Measurements from ENCODE around the gene MEGF9. TPM values are rescaled to one million over a fixed set of nuclear protein-coding genes. Genes with fewer than 3 reads are reported as not detected.

The MEGF9 gene
- total RNA-seq, 1 donor from 2014 or later: 4.7 TPM

DNA sequence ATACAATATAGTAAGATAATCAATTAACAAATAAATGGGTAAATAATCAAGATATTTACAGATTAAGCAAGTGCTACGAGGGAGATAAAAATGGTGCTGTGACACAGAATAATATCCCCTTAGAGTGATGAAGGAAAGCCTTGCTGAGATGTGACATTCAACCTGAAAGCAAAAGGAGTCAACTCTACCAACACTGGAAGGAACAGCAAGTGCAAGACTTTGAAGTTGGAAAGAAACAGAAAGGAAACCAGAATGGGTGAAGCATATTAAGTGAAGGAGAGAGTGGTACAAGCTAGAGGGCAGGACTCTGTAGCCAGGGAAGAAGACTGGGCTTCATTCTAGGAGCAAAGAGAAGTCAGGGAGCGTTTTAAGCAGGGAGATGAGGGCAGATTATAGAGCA is 12.2 kb upstream of the MEGF9 start:
- H3K4me3 ChIP-seq (ENCODE audit: low read depth, low read length): no peak overlapping the region
- TF ChIP-seq, protein P1, sequence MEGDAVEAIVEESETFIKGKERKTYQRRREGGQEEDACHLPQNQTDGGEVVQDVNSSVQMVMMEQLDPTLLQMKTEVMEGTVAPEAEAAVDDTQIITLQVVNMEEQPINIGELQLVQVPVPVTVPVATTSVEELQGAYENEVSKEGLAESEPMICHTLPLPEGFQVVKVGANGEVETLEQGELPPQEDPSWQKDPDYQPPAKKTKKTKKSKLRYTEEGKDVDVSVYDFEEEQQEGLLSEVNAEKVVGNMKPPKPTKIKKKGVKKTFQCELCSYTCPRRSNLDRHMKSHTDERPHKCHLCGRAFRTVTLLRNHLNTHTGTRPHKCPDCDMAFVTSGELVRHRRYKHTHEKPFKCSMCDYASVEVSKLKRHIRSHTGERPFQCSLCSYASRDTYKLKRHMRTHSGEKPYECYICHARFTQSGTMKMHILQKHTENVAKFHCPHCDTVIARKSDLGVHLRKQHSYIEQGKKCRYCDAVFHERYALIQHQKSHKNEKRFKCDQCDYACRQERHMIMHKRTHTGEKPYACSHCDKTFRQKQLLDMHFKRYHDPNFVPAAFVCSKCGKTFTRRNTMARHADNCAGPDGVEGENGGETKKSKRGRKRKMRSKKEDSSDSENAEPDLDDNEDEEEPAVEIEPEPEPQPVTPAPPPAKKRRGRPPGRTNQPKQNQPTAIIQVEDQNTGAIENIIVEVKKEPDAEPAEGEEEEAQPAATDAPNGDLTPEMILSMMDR (IDR thresholded peaks at IDR 0.05; ENCODE audit: insufficient read depth, low read length, severe bottlenecking): no peak
- H3K36me3 ChIP-seq (ENCODE audit: control insufficient read depth, insufficient read depth, low read length): no peaks in the 10 kb centered on the region
- FAIRE-seq (no peak), DNase-seq (ENCODE audit: low read depth) (no peak)
- no peaks in the 10 kb centered on the region for H3K27me3 ChIP-seq (ENCODE audit: control insufficient read depth, insufficient read depth, low read length)

DNA sequence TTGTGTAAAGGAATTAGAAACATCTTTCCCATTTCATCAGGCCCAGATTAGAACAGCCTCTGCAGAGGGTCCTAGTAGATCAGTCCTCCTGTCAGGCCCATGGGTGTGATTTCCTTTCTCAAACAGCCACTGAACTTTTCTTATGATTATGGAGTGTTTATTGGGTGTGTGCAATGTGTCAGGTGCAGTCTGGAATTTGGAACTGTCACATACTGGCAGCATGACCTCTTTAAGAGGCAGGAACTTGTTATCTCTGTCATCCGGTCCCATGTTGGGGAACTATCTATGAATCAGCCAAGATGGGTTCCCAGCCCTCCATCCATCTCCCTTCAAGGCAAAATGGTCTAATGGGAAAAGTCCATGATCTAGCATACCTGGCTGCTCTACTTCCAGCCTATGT is 11.6 kb upstream of the MEGF9 start:
- DNase-seq (ENCODE audit: low read depth): no peak
- TF ChIP-seq, protein P1 (IDR thresholded peaks at IDR 0.05; ENCODE audit: insufficient read depth, low read length, severe bottlenecking): no peak
- no peaks in the 10 kb centered on the region for H3K36me3 ChIP-seq (ENCODE audit: control insufficient read depth, insufficient read depth, low read length)
- H3K27me3 ChIP-seq (ENCODE audit: control insufficient read depth, insufficient read depth, low read length): no peaks in the 10 kb centered on the region
- FAIRE-seq: no peak
- H3K4me3 ChIP-seq (ENCODE audit: low read depth, low read length): no peak overlapping the region

DNA sequence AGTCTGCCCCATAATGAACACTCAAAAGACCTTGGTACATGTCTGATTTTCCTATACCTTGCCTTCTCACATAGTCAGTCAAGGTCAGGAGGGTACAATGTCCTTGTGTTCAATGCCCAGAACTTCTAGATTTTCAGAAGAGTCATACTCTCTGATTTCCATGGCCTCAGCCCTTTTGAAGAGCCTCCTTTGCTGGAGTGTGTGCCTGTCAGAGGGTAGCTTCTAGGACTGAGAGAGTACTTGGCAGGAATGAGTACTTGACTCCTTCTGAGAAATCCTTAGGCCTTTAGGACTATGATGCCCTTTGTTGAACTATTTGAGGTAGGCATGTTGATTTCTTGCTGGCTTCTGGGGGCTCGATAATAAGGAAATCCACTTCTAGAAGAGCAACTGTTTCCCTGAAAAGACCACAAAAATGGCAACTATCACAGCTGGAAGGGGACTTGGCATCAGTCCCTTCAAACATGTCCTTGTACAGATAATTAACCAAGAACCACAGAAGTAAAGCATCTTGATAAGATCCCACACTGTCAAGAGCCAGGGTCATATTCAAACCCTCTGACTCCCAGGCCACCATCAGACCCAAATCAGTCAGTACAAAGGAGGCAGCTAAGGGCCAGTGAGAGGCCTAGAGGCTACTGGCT is 10.6 kb upstream of the MEGF9 start:
- H3K27me3 ChIP-seq (ENCODE audit: control insufficient read depth, insufficient read depth, low read length): no peaks in the 10 kb centered on the region
- DNase-seq (ENCODE audit: low read depth): no peak
- no peaks in the 10 kb centered on the region for H3K36me3 ChIP-seq (ENCODE audit: control insufficient read depth, insufficient read depth, low read length)
- no peak for FAIRE-seq
- TF ChIP-seq, protein P1 (IDR thresholded peaks at IDR 0.05; ENCODE audit: insufficient read depth, low read length, severe bottlenecking): no peak
- no peak overlapping the region for H3K4me3 ChIP-seq (ENCODE audit: low read depth, low read length)

DNA sequence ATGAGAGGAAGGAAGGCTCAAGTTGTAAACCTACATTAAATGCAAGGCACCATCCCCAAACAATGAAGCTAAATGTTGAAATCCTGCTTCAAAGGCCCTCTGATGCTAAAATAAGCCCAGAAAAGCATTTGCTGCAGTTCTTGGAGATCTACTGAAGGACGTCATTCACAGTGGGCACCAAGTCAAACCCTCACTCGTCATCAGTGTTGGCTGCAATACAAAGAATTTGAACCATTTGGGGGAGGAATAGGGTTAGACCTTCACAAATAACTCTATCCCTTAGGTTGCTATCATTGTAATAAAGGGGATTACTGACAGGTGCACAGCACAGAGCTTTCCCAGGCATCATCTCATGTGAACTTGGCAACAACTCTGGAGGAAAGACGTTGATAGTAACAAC is 9.3 kb upstream of the MEGF9 start:
- no peaks in the 10 kb centered on the region for H3K27me3 ChIP-seq (ENCODE audit: control insufficient read depth, insufficient read depth, low read length)
- TF ChIP-seq, protein P1 (IDR thresholded peaks at IDR 0.05; ENCODE audit: insufficient read depth, low read length, severe bottlenecking): no peak
- DNase-seq (ENCODE audit: low read depth) (no peak), FAIRE-seq (no peak)
- no peak overlapping the region for H3K4me3 ChIP-seq (ENCODE audit: low read depth, low read length)
- no peaks in the 10 kb centered on the region for H3K36me3 ChIP-seq (ENCODE audit: control insufficient read depth, insufficient read depth, low read length)

DNA sequence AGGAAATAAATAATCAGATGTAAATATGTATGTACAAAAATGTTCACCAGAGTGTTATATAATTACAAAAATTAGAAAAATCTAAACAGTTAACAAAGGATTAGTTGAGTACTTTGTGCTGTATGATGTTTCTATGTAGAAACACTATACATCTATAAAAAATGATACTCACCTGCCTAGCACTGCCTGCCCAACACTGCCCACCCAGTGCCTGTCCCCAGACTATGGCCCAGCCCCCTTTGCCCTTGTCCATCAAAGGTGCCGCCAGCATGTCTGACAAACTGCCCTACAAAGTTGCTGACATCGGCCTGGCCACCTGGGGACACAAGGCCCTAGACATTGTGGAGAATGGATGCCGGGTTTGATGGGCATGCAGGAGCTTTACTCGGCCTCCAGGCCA is 6.1 kb upstream of the MEGF9 start:
- Histone ChIP-seq H3K36me3 (ENCODE audit: control insufficient read depth, insufficient read depth, low read length) (no peaks in the 10 kb centered on the region), H3K4me3 (ENCODE audit: low read depth, low read length) (no peak overlapping the region), H3K27me3 (ENCODE audit: control insufficient read depth, insufficient read depth, low read length) (no peaks in the 10 kb centered on the region)
- FAIRE-seq (no peak), DNase-seq (ENCODE audit: low read depth) (no peak)
- TF ChIP-seq, protein P1 (IDR thresholded peaks at IDR 0.05; ENCODE audit: insufficient read depth, low read length, severe bottlenecking): no peak

DNA sequence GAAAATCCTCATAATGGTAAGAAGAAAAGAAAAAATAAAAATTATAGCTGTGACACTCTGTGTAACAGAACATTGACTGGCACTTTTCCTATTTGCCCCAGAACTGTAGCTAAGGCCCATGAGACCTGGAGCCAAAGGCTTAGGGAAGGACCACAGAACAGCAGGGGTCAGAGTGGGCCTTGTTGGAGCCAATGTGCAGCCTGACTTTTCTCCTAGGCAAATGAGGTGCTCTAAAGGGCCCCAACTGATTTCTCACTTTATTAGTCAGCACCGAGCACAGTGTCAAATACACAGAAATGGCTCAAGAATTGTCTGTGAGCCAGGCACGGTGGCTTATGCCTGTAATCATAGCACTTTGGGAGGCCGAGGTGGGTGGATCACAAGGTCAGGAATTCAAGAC is 4.0 kb upstream of the MEGF9 start:
- DNase-seq (ENCODE audit: low read depth) (no peak), FAIRE-seq (no peak)
- Histone ChIP-seq H3K4me3 (ENCODE audit: low read depth, low read length) (no peak overlapping the region), H3K36me3 (ENCODE audit: control insufficient read depth, insufficient read depth, low read length) (no peaks in the 10 kb centered on the region), H3K27me3 (ENCODE audit: control insufficient read depth, insufficient read depth, low read length) (no peaks in the 10 kb centered on the region)
- TF ChIP-seq, protein P1 (IDR thresholded peaks at IDR 0.05; ENCODE audit: insufficient read depth, low read length, severe bottlenecking): no peak

Data from bronchial epithelial cell (primary cell).